Measurements from ENCODE around the gene CCN6.

DNA sequence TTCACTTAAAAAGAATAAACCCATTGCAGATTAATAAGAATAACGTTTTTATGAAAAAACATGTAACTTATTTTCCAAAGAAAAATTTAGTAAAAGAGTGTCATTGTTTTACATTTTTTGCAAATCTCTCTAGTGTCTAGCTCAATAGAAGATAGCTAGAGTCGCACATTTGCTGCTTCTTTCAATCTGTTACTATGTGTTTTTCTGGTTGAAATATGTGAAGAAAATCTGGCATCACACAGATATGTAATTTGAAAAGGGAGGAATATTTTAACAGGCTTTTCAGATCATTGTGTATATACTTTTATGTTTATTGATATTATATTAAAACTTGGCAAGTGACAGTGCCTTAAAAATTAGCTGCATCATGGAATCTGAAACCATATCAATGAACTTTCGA, 9.1 kb downstream of the CCN6 start:
- no peak for TF ChIP-seq POLR2A (IDR thresholded peaks at IDR 0.05)
- TF ChIP-seq, protein P1, sequence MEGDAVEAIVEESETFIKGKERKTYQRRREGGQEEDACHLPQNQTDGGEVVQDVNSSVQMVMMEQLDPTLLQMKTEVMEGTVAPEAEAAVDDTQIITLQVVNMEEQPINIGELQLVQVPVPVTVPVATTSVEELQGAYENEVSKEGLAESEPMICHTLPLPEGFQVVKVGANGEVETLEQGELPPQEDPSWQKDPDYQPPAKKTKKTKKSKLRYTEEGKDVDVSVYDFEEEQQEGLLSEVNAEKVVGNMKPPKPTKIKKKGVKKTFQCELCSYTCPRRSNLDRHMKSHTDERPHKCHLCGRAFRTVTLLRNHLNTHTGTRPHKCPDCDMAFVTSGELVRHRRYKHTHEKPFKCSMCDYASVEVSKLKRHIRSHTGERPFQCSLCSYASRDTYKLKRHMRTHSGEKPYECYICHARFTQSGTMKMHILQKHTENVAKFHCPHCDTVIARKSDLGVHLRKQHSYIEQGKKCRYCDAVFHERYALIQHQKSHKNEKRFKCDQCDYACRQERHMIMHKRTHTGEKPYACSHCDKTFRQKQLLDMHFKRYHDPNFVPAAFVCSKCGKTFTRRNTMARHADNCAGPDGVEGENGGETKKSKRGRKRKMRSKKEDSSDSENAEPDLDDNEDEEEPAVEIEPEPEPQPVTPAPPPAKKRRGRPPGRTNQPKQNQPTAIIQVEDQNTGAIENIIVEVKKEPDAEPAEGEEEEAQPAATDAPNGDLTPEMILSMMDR (IDR thresholded peaks at IDR 0.05): no peak
